COLO829 (cell line): Measurements from ENCODE around the gene CNKSR3.

Experiments
- DNase-seq: peaks from one replicate; pipeline ENCODE4 v3.0.0; 2012; ENCODE audit warnings: low spot score

The CNKSR3 gene

GRCh38 chr6:154502553-154502952 lies 7.9 kb downstream of the CNKSR3 start:
- DNase-seq, result no peak

DNA sequence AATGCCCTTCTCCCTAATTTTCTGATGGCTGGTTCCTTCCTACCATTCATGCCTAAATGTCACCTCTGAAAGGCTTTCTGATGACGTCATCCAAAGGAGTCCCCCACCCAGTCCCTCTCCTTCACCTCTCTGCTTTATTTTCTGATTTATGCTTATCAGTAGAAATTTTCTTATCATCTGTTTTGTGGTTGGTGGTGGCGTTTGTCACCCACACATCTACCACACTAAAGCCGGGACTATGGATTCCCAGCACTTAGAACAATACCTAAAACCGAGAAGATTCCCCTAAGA lies 9.0 kb downstream of the CNKSR3 start:
- no peak for DNase-seq

DNA sequence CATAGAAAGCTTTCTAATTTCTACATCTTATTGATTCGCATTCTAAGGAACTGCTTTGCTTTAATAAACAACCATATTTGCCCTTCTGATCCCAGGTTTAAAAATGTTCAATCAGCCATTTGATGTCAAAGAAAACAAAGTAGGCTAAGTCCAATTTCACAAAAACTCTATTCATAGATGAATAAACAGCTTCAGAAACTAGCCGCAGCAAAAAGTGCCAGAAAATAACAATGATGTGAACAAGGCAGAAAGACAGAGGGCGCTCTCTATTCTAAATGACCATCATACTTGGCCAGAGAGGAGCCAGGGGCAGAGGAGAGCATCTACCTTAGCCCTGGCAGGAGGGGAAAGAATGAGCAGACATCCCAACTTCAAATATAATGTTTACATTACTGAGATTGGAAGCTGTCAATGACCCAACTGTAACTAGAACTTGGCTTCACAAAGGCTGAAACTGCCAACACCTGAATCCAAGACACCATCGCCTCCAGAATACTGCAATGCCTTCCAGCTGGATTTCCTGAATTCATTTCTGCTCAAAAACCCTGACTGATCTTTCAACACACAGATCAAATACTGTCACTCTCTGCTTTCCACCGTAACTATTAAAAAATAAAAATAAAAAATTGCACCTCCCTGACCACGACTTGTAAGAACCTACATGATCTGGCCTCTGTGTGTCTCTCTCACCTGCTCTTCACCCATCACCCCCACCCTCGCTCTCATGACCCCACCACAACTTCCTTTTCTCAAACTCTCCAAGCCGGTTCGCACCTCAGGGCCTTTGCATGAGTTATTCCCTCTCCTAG lies 9.5 kb downstream of the CNKSR3 start:
- DNase-seq, result peak; percentile 69

DNA sequence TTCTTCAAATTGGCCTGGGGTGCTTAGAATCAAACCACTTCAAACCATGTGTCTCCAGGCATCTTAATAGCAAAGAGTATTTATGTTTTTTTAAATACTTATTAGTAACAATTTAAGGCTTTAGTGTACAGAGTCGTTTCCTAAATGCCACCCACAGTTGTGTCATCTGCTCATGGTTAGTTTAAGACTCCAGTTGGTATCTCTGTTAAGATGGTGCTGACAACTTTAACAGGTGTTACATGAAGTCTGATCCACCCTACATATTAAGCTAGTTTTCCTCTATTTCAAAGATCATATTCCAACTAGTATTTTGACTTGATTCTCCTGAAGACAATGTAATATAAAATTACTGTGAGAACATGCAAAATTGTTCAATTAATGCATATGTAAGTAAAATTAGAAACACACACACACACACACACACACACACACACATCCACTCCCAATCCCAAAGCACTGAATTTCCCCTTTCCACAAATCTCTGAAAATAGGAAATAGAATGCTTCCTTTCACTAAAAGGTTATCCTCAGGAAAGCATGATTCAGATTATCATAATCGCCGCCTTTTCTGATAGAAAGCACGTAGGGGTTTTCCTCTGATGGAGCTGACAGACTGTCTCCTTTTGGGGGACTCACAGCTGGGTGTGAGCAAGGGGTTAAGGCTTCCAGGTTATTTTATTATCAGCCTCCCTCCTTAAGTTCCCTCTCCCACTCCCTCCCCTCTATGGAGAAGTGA lies 10.5 kb downstream of the CNKSR3 start:
- no peak for DNase-seq

- DNase-seq, result no peak
Observed at GRCh38 chr6:154498340-154498934, 12.0 kb downstream of the CNKSR3 start.

DNA sequence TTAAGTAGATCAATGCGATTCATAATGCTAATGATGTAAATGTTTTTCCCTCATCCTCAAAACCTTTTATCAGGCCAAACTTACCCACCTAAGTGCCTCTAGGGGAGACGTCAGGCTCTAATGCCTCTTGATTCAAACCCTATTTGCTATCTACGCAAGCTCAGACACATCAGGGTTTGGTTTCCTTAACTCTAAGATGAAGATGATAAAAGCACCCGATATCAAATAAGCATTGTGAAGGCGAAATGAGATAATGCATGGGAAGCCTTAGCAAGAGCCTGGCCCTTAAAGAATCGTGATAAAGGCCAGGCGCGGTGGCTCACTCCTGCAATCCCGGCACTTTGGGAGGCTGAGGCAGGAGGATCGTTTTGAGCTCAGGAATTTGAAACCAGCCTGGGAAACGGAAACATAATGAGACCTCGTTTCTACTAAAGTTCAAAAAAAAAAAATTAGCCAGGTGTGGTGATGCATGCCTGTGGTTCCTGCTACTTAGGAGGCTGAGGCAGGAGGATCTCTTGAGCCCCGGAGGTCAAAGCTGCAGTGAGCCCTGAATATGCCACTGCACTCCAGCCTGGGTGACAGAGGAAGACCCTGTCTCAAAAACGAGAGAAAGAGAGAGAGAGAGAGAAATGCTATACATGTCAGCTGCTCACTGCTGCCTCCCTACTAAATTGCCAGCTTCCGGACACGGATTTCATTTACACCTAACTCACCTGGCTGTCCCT lies 13.5 kb downstream of the CNKSR3 start:
- DNase-seq, result no peak

DNA sequence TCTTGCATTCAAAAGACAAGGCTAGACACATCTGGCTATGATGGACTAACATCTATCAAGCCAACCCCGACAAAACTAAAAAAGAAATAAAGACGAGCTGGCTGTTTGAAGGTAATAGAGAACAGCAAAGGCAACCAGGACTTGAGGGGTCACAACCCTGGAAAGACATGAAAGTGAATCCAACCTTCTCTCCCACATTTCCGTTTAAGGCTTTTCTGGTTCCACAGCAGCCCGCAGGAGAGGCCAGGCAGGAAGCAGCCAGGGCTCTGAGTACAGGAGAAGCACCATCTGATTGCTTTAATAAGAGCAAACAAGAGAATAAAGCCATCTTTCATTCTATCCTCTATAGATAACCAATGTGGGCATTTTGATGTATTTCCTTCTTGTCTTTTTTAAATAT lies 14.3 kb downstream of the CNKSR3 start:
- no peak for DNase-seq

DNA sequence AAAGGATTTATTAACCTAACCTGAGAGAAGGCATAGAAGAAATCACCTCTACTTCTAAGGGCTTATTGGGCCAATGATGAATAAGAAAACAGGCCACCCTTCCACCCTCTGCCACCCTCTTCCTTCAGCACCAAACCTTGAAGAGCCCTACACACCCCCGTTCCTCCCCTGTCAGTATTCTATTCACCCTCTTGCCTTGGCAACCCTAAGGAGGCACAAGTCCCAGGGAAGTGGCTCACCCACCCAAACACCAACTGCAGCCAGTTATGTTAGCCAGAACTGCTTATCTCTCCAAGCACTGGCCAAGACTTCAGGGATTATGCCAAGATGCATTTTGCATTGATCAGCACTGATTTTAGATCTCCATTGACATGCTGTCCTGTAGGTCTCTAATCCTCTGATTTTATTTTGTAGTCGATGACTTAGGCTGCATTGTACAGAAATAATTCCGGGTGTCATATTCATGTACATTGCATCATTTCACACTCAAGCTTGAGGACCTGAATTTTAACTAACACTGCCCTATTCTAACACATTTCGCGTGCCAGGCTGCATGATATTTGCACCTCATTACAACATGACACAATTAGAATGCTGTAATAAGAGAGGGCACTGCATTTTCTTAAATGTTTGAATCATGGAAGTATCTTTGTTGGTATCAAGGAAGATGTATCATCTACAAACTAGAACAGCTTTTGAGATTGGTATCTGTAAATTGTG lies 15.7 kb downstream of the CNKSR3 start:
- DNase-seq, result no peak

- no peak for DNase-seq
Observed at GRCh38 chr6:154491567-154492470, 18.7 kb downstream of the CNKSR3 start.

- DNase-seq, result no peak
Observed at GRCh38 chr6:154489822-154490221, 20.7 kb downstream of the CNKSR3 start.

GRCh38 chr6:154488802-154489437 lies 21.6 kb downstream of the CNKSR3 start:
- no peak for DNase-seq

DNA sequence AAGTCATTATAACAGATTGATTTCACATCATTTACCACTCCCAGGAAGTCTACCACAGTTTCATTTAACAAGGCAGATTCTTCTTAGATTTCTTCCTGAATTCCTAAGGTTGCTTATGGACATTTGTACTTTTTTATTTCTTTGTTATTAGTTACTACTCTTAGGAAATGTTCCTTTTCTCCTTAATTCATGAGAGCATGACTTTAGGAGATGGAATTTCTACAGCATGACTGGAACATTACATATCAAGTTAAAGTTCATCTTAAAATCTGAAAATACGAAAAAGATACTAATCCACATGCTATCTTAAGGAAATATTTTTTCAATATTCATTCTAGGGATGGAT lies 22.3 kb downstream of the CNKSR3 start:
- DNase-seq, result no peak

- DNase-seq, result peak; percentile 53
Observed at GRCh38 chr6:154487367-154488247, 22.9 kb downstream of the CNKSR3 start.

- DNase-seq, result no peak
Observed at GRCh38 chr6:154485815-154486214, 24.7 kb downstream of the CNKSR3 start.

GRCh38 chr6:154484942-154485341 lies 25.5 kb downstream of the CNKSR3 start:
- DNase-seq, result no peak

- DNase-seq, result no peak
Observed at GRCh38 chr6:154482858-154483257, 27.6 kb downstream of the CNKSR3 start.

GRCh38 chr6:154481521-154482013 lies 28.9 kb downstream of the CNKSR3 start:
- DNase-seq, result no peak

DNA sequence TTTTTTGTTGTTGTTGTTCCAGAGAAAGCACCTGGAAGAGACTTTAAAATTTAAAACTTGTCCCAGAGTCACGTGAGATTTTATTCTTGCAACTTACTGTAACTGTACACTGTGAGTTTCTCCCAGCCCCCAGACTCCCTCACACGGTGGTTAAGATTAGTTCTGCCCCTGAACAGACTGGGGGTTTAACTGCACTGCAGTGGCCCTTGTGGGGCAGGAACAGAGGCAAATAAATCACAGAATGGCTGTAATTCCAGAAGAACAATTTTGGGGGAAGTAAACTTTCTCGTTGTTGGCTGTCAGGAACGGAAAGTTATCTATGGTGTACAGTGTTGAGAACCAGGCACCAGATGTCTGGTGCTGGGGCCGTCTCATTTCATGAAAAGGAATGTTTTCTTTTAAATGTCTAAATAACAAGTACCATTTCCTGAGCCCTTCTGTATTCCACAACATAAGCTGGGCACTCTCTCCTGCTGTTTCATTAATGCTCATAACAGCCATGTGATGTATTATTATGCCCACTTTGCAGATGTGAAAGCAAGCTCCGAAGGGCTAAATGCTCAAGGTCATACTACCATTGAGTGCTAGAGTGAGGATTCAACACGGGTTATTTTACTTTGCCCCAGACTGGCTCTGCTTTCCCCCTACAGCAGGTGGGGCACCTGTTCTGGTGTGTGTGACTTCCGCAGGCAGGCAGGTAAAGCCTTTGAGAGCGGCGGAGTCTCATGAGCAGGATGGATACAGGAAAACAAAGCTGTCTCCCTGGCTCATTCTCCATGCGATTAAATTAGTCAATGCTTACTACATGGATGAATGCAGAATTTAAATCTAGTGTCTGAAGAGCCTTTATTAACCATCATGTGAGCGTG lies 30.5 kb downstream of the CNKSR3 start:
- no peak for DNase-seq
